ENCODE data around the gene PYGL. TPM values are rescaled to one million over a fixed set of nuclear protein-coding genes. Genes with fewer than 3 reads are reported as not detected.
"Not testable (repeated sequence)": the region's sequence is repeated elsewhere in the genome, so short reads cannot be mapped to it uniquely, and the experiment has no call there.

PYGL gene
- total RNA-seq, 1 donor = 51.3 TPM

- Histone ChIP-seq H3K4me3 (ENCODE audit: low read length) (no peak overlapping the region), H3K9me3 (ENCODE audit: low read depth, low read length) (no peaks in the 10 kb centered on the region), H3K27me3 (ENCODE audit: insufficient read depth, low read length) (no peaks in the 10 kb centered on the region), H3K4me1 (ENCODE audit: insufficient read depth, low read length) (peaks cover 29% of the 10 kb centered on the region)
These were observed 21.5 kb downstream of the PYGL start for GRCh38 chr14:50922803-50923202.

DNA sequence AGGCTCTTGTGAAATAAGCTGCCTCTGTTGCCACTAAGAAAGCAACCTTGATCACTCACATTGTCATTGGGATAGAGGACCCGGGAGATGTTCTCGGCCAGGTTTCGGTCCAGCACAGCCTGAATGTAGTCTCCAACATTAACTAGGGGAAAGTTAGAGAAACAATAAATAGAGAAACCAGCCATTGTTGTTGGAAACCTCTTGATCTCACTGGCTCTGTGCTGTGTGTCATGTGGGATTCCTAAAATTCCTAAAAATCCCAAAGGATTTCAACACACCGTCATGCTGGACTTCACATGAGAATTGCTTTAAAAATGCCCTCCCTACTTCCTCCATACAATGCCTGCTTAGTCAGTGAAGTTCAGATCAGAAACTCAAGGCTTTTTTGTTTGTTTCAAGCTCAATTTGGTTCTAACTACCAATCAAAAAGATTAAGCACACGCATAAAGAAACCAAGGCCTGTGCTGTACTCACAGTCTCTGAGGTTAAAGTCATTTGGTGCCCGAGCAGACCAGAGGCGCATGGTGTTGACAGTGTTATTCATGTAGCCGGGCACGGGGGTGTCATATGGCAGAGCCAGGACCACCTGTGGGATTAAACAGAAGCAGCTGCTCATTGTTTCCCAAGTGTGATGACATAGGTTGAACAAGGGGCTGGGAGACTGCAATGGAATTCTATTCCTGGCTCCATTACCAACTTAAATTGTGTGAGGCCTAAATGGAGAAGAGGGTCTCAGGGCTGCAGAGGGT lies 23.6 kb downstream of the PYGL start:
- H3K9me3 ChIP-seq (ENCODE audit: low read depth, low read length) = no peaks in the 10 kb centered on the region
- no peak overlapping the region for H3K4me3 ChIP-seq (ENCODE audit: low read length)
- peaks cover 8% of the 10 kb centered on the region for H3K4me1 ChIP-seq (ENCODE audit: insufficient read depth, low read length)
- H3K27me3 ChIP-seq (ENCODE audit: insufficient read depth, low read length) = no peaks in the 10 kb centered on the region

DNA sequence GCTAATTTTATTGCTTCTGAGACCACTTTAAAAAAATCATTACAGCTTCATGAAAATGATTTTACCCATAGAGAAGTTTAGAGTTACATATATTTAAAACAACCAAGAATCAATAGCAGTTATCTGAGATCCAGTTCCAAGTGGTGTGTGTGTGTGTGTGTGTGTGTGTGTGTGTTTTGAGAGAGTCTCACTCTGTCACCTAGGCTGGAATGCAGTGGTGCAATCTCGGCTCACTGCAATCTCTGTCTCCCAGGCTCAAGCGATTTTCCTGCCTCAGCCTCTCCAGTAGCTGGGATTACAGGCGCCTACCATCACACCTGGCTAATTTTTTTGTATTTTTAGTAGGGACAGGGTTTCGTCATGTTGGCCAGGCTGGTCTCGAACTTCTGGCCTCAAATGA lies 24.8 kb downstream of the PYGL start:
- not testable (repeated sequence) for H3K4me1 ChIP-seq (ENCODE audit: insufficient read depth, low read length); H3K4me3 ChIP-seq (ENCODE audit: low read length); H3K27me3 ChIP-seq (ENCODE audit: insufficient read depth, low read length); H3K9me3 ChIP-seq (ENCODE audit: low read depth, low read length)

DNA sequence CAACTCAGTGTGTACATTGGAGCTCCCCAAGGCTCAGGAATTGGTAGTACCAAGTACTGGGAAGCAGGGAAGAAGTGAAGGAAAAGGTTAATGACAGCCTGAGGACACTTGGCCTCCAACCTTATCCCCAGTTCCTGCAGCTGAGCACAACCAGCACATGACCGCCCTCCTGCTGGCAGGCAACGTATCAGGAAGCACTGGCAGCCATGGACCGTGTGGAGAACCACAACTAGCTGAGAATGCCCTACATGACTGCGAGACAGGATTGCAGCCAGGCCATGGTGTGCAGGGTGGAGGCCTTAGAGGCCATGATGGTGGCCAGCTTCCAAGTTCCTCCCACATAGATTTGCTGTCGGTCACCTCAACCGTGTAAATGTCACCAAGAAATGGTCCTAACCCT lies 26.8 kb downstream of the PYGL start:
- no peaks in the 10 kb centered on the region for H3K4me1 ChIP-seq (ENCODE audit: insufficient read depth, low read length)
- H3K27me3 ChIP-seq (ENCODE audit: insufficient read depth, low read length) = no peaks in the 10 kb centered on the region
- H3K9me3 ChIP-seq (ENCODE audit: low read depth, low read length) = no peaks in the 10 kb centered on the region
- H3K4me3 ChIP-seq (ENCODE audit: low read length) = no peak overlapping the region

DNA sequence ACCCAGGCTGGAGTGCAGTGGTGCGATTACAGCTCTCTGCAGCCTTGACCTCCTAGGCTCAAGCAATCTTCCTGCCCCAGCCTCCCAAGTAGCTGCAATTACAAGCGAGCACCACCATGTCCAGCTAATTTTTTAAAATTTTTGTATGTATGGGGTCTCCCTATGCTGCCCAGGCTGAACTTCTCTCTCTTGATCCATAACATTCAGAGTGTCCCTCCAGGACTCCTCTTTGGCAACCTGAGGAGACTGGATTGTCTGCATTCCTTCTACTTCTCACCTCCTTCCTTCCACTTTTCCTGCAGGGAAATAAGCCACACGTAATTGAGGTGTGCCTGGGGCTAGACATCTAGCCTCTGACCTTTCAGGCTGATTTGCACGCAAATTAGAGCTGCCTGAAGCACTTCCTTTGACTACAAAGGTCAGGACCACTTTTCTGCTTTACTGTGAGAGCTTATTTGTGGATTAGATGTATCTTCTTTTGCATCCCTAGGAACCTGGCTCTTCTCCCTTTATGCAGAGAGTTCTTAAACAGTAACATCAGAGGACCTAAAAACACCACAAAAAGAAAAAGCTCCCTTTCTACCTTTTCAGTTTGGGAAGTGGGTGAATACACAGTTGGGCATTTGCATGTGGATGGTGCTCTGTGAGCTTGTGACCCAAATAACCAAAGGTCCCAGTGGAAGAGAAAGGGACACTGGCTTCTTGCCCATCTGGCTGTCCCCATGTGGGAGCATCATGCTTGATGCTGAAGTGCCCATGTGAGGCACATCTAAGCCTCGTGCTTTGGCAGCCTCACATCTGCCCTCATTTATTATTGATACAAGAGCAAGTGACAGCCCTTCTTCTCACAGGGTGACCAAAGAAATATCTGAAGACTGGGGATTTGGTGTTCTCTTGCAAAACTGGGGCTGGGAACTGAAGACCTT lies 33.5 kb downstream of the PYGL start:
- Histone ChIP-seq H3K4me1 (ENCODE audit: insufficient read depth, low read length) (no peaks in the 10 kb centered on the region), H3K9me3 (ENCODE audit: low read depth, low read length) (no peaks in the 10 kb centered on the region), H3K27me3 (ENCODE audit: insufficient read depth, low read length) (no peaks in the 10 kb centered on the region), H3K4me3 (ENCODE audit: low read length) (no peak overlapping the region)

DNA sequence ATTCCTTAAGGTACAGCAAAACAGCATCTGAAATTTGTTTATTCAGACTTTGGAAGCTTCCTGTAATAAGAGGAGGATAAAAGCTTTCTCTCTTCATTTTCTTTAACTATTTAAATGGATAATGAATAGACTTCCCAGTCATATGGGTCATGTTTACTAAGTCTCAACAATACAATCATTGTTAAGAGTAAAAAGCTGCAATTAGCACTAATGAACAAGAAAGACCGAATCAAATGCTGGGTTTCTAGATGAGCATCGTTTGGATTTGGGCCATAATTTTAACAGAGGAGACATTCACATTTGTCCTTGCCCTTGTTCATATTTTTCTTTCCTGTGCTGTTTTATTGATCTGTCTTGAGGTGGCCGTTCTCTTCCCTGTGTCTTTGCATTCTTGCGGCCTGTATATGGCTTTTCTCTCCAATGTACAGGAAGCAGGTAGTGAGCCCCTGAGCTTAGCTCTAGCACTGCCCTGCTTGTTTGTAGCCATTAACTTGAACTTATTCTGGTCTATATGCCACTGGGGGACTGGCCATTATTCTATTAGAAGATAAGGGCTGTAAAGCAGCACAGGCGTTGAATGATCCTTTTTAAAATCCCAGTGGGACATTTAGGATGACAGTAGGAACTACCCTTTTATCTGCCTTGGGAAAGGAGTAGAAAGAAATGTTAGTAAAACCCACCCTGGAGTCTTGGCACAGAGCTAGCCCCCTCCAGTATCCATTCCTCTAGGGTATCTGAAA lies 37.8 kb downstream of the PYGL start:
- H3K9me3 ChIP-seq (ENCODE audit: low read depth, low read length) = no peaks in the 10 kb centered on the region
- H3K4me1 ChIP-seq (ENCODE audit: insufficient read depth, low read length) = no peaks in the 10 kb centered on the region
- no peak overlapping the region for H3K4me3 ChIP-seq (ENCODE audit: low read length)
- no peaks in the 10 kb centered on the region for H3K27me3 ChIP-seq (ENCODE audit: insufficient read depth, low read length)

- Histone ChIP-seq H3K4me1 (ENCODE audit: insufficient read depth, low read length) (no peaks in the 10 kb centered on the region), H3K9me3 (ENCODE audit: low read depth, low read length) (no peaks in the 10 kb centered on the region), H3K27me3 (ENCODE audit: insufficient read depth, low read length) (no peaks in the 10 kb centered on the region), H3K4me3 (ENCODE audit: low read length) (no peak overlapping the region)
These were observed 39.6 kb downstream of the PYGL start for GRCh38 chr14:50904719-50905118.

DNA sequence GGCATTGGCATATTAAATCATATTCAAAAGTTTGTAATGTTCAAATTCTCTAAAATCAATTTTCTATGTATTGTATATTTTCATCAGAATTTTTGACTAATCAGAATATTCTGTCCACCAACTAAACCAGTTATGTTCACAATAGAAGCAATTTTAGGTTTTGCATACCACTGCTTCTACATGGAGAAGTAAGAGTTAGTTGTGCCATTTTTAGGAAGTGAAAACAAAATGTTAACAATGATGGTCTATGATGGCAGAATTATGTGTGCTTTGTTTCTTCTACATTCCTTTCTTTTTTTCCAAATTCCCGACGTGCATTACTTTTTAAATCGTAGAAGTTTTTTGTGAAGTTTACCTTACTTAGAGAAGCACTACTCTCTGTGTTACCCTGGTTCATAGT lies 42.9 kb downstream of the PYGL start:
- Histone ChIP-seq H3K4me1 (ENCODE audit: insufficient read depth, low read length) (no peaks in the 10 kb centered on the region), H3K27me3 (ENCODE audit: insufficient read depth, low read length) (no peaks in the 10 kb centered on the region), H3K4me3 (ENCODE audit: low read length) (no peak overlapping the region), H3K9me3 (ENCODE audit: low read depth, low read length) (no peaks in the 10 kb centered on the region)

GRCh38 chr14:50897658-50898175 lies 46.6 kb downstream of the PYGL start:
- H3K27me3 ChIP-seq (ENCODE audit: insufficient read depth, low read length) = no peaks in the 10 kb centered on the region
- H3K9me3 ChIP-seq (ENCODE audit: low read depth, low read length) = no peaks in the 10 kb centered on the region
- no peak overlapping the region for H3K4me3 ChIP-seq (ENCODE audit: low read length)
- H3K4me1 ChIP-seq (ENCODE audit: insufficient read depth, low read length) = no peaks in the 10 kb centered on the region

- not testable (repeated sequence) for H3K9me3 ChIP-seq (ENCODE audit: low read depth, low read length); H3K4me3 ChIP-seq (ENCODE audit: low read length); H3K4me1 ChIP-seq (ENCODE audit: insufficient read depth, low read length); H3K27me3 ChIP-seq (ENCODE audit: insufficient read depth, low read length)
These were observed 47.3 kb downstream of the PYGL start for GRCh38 chr14:50897005-50897404.

GRCh38 chr14:50896421-50896820 lies 47.9 kb downstream of the PYGL start:
- H3K27me3 ChIP-seq (ENCODE audit: insufficient read depth, low read length); H3K4me1 ChIP-seq (ENCODE audit: insufficient read depth, low read length); H3K9me3 ChIP-seq (ENCODE audit: low read depth, low read length); H3K4me3 ChIP-seq (ENCODE audit: low read length): not testable (repeated sequence)

DNA sequence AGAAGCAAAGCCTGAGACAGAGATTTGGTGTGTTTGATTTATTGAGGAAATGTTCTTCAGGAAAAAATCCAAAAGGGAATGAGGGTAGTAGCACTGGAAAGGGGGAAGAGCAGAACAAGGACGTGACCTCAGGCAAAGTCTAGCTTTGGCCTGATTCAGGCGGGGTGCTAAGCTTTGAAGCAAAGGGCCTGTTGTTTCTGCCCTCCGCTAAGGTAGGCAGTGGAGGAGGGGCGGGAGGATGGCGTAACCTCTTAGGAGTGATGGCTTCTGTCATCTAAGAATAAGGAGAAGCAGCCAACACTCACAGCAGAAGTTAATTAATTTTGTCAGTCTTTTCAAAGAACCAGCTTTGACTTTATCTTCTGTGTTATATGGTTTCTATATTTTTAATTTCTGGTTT lies 52.0 kb downstream of the PYGL start:
- H3K27me3 ChIP-seq (ENCODE audit: insufficient read depth, low read length) = no peaks in the 10 kb centered on the region
- no peaks in the 10 kb centered on the region for H3K4me1 ChIP-seq (ENCODE audit: insufficient read depth, low read length)
- H3K4me3 ChIP-seq (ENCODE audit: low read length) = no peak overlapping the region
- H3K9me3 ChIP-seq (ENCODE audit: low read depth, low read length) = no peaks in the 10 kb centered on the region

GRCh38 chr14:50887476-50887875 lies 56.8 kb downstream of the PYGL start:
- H3K4me3 ChIP-seq (ENCODE audit: low read length) = no peak overlapping the region
- H3K27me3 ChIP-seq (ENCODE audit: insufficient read depth, low read length) = no peaks in the 10 kb centered on the region
- H3K4me1 ChIP-seq (ENCODE audit: insufficient read depth, low read length) = no peaks in the 10 kb centered on the region
- no peaks in the 10 kb centered on the region for H3K9me3 ChIP-seq (ENCODE audit: low read depth, low read length)

- no peak overlapping the region for H3K4me3 ChIP-seq (ENCODE audit: low read length)
- H3K4me1 ChIP-seq (ENCODE audit: insufficient read depth, low read length) = no peaks in the 10 kb centered on the region
- no peaks in the 10 kb centered on the region for H3K27me3 ChIP-seq (ENCODE audit: insufficient read depth, low read length)
- no peaks in the 10 kb centered on the region for H3K9me3 ChIP-seq (ENCODE audit: low read depth, low read length)
These were observed 60.5 kb downstream of the PYGL start for GRCh38 chr14:50883827-50884197.

All from mononuclear cell (primary cell).